H9 (cell line): ENCODE data around the gene EMC9. TPM values are rescaled to one million over a fixed set of nuclear protein-coding genes. Genes with fewer than 3 reads are reported as not detected.

Experiments used
- DNase-seq: peaks from one replicate; pipeline ENCODE4 v3.0.0-alpha.2; 2017
- H2AFZ ChIP-seq: one replicate; pipeline ENCODE4 v1.6.1; 2013; ENCODE audit warnings: mild to moderate bottlenecking, low read length, control low read depth, moderate library complexity
- H2AK5ac ChIP-seq: 2 replicates; pipeline ENCODE4 v1.6.1; 2013; ENCODE audit warnings: low read length, control low read depth, mixed read lengths; ENCODE audit not compliant: insufficient read length
- H2BK120ac ChIP-seq: one replicate; pipeline ENCODE4 v1.6.1; 2013; ENCODE audit warnings: low read depth, mild to moderate bottlenecking, low read length, control low read depth, inconsistent platforms; ENCODE audit not compliant: poor library complexity, severe bottlenecking
- H2BK12ac ChIP-seq: 2 replicates; pipeline ENCODE4 v1.6.1; 2013; ENCODE audit warnings: low read length, control low read depth, mixed read lengths, low read depth; ENCODE audit not compliant: insufficient read length
- H2BK15ac ChIP-seq: 2 replicates; pipeline ENCODE4 v1.6.1; 2013; ENCODE audit warnings: low read depth, low read length, control low read depth
- H2BK20ac ChIP-seq: one replicate; pipeline ENCODE4 v1.6.1; 2013; ENCODE audit warnings: low read depth, mild to moderate bottlenecking, low read length, control low read depth, inconsistent platforms; ENCODE audit not compliant: poor library complexity, severe bottlenecking
- H2BK5ac ChIP-seq: 2 replicates; pipeline ENCODE4 v1.6.1; 2013; ENCODE audit warnings: low read length, control low read depth, mixed read lengths; ENCODE audit not compliant: insufficient read length
- H3K14ac ChIP-seq: 2 replicates; pipeline ENCODE4 v1.6.1; 2013; ENCODE audit warnings: low read length, control low read depth; ENCODE audit not compliant: insufficient read depth
- H3K18ac ChIP-seq: 2 replicates; pipeline ENCODE4 v1.6.1; 2013; ENCODE audit warnings: low read depth, mild to moderate bottlenecking, mixed read lengths, low read length, control low read depth; ENCODE audit not compliant: insufficient read length
- H3K23ac ChIP-seq: 2 replicates; pipeline ENCODE4 v1.6.1; 2013; ENCODE audit warnings: low read length, control low read depth, mixed read lengths, low read depth; ENCODE audit not compliant: insufficient read length
- H3K23me2 ChIP-seq: 2 replicates; pipeline ENCODE4 v1.6.1; 2013; ENCODE audit warnings: low read depth, mild to moderate bottlenecking, mixed read lengths, low read length, control low read depth; ENCODE audit not compliant: insufficient read length, poor library complexity, severe bottlenecking
- H3K27ac ChIP-seq: 2 replicates; pipeline ENCODE4 v1.5.1; 2013; ENCODE audit warnings: low read length, control low read depth, mixed read lengths, low read depth; ENCODE audit not compliant: insufficient read length
- H3K27me3 ChIP-seq: 2 replicates; pipeline ENCODE4 v1.6.1; 2013; ENCODE audit warnings: low read length, control low read depth, inconsistent platforms; ENCODE audit not compliant: insufficient read depth
- H3K4ac ChIP-seq: 2 replicates; pipeline ENCODE4 v1.6.1; 2013; ENCODE audit warnings: low read depth, mild to moderate bottlenecking, control low read depth, inconsistent platforms, low read length, moderate library complexity
- H3K4me1 ChIP-seq: 2 replicates; pipeline ENCODE4 v1.6.1; 2013; ENCODE audit warnings: low read length, control low read depth, inconsistent platforms; ENCODE audit not compliant: insufficient read depth
- H3K4me2 ChIP-seq: 2 replicates; pipeline ENCODE4 v1.6.1; 2013; ENCODE audit warnings: low read length, control low read depth, mixed read lengths; ENCODE audit not compliant: insufficient read length, insufficient read depth
- H3K56ac ChIP-seq: 2 replicates; pipeline ENCODE4 v1.6.1; 2013; ENCODE audit warnings: low read depth, mild to moderate bottlenecking, mixed read lengths, low read length, control low read depth; ENCODE audit not compliant: insufficient read length
- H3K79me1 ChIP-seq: 2 replicates; pipeline ENCODE4 v1.6.1; 2013; ENCODE audit warnings: low read depth, mild to moderate bottlenecking, moderate library complexity, low read length, control low read depth, inconsistent platforms; ENCODE audit not compliant: insufficient read depth, poor library complexity, severe bottlenecking
- H3K79me2 ChIP-seq: 2 replicates; pipeline ENCODE4 v1.6.1; 2013; ENCODE audit warnings: low read length, control low read depth, inconsistent platforms; ENCODE audit not compliant: insufficient read depth
- H3K9ac ChIP-seq: 2 replicates; pipeline ENCODE4 v1.6.1; 2013; ENCODE audit warnings: low read length, control low read depth, mixed read lengths; ENCODE audit not compliant: insufficient read length; ENCODE audit errors: extremely low read depth
- H3K9me3 ChIP-seq: one replicate; pipeline ENCODE4 v1.6.1; 2013; ENCODE audit warnings: low read depth, low read length, inconsistent platforms; ENCODE audit not compliant: control insufficient read depth
- H3T11ph ChIP-seq: one replicate; pipeline ENCODE4 v1.6.1; 2013; ENCODE audit warnings: mild to moderate bottlenecking, low read length, control low read depth, inconsistent platforms
- H4K20me1 ChIP-seq: one replicate; pipeline ENCODE4 v1.6.1; 2013; ENCODE audit not compliant: control insufficient read depth, insufficient read length, insufficient read depth
- H4K5ac ChIP-seq: 2 replicates; pipeline ENCODE4 v1.6.1; 2013; ENCODE audit warnings: low read depth, mild to moderate bottlenecking, mixed read lengths, low read length, control low read depth; ENCODE audit not compliant: insufficient read length
- H4K8ac ChIP-seq: replicated peaks from 2 replicates; pipeline ENCODE4 v1.6.1; 2013; ENCODE audit warnings: low read length, control low read depth, mixed read lengths, low read depth; ENCODE audit not compliant: insufficient read length
- H4K91ac ChIP-seq: 2 replicates; pipeline ENCODE4 v1.6.1; 2013; ENCODE audit warnings: low read depth, mild to moderate bottlenecking, moderate library complexity, mixed read lengths, low read length, control low read depth; ENCODE audit not compliant: insufficient read length
- H3K27ac Mint-ChIP-seq, 3 experiments: 2 replicates in 2 of 3; 3 replicates in 1 of 3; pipeline ENCODE4 v1.8.0; 2020 to 2021; ENCODE audit warnings: mixed read lengths in 3 of 3, mild to moderate bottlenecking in 1 of 3, moderate library complexity in 1 of 3
- H3K27me3 Mint-ChIP-seq: 2 replicates; pipeline ENCODE4 v1.8.0; 2021; ENCODE audit warnings: low read depth, mild to moderate bottlenecking, moderate library complexity, mixed read lengths
- H3K36me3 Mint-ChIP-seq, 3 experiments: 2 replicates in 2 of 3; 3 replicates in 1 of 3; pipeline ENCODE4 v1.8.0; 2020 to 2021; ENCODE audit warnings: low read depth in 3 of 3, mixed read lengths in 3 of 3; ENCODE audit not compliant: insufficient read depth in 1 of 3
- H3K4me1 Mint-ChIP-seq, 2 experiments: 2 replicates each; pipeline ENCODE4 v1.8.0; 2020; ENCODE audit warnings: mixed read lengths in 2 of 2
- H3K4me3 Mint-ChIP-seq, 2 experiments: 2 replicates in 1 of 2; 3 replicates in 1 of 2; pipeline ENCODE4 v1.8.0; 2020 to 2021; ENCODE audit warnings: mild to moderate bottlenecking in 2 of 2, mixed read lengths in 2 of 2, moderate library complexity in 1 of 2
- H3K9me3 Mint-ChIP-seq, 2 experiments: 2 replicates in 1 of 2; 3 replicates in 1 of 2; pipeline ENCODE4 v1.8.0; 2020; ENCODE audit warnings: mild to moderate bottlenecking in 2 of 2, mixed read lengths in 2 of 2, moderate library complexity in 1 of 2
- WGBS: extraction: QIAGEN DNeasy Blood & Tissue Kit; methylation state at CpG from one replicate; pipeline ENCODE4 v1.1.7; 2013; ENCODE audit warnings: missing lambda C conversion rate, low lambda C conversion rate, mixed read lengths; ENCODE audit not compliant: insufficient read length; ENCODE audit errors: extremely low coverage; 5-methylcytosine and 5-hydroxymethylcytosine counted together
- total RNA-seq: library from RNA; stranded (reverse); gene quantifications from 2 replicates; pipeline ENCODE4 v1.2.1, GENCODE V29; 2021
- TF ChIP-seq, protein P1 (sequence below): fragments of 200-600 bp; sonication (generic); conservative IDR thresholded peaks from 3 replicates; pipeline ENCODE4 v1.8.0; 2021; ENCODE audit warnings: antibody characterized with exemption, mild to moderate bottlenecking

The EMC9 gene
- total RNA-seq, 1 experiment from 2014 or later: 52.9 TPM

DNA sequence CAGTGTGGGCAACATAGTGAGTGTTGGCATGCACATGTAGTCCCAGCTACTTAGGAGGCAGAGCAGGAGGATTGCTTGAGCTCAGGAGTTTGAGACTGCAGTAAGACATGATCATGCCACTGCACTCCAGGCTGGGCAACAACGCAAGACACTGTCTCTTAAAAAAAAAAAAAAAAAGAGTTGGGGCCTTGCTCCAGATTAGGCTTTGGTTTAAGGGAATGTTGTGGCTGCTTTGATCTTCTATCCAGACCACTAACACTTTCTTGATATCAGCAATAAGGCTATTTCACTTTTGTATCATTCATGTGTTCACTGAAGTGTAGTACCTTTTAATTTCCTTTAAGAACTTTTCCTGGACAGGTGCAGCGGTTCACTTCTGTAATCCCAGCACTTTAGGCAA lies 13.7 kb downstream of the EMC9 start:
- H4K8ac ChIP-seq: no peak overlapping the region
- H2BK12ac ChIP-seq: no peak overlapping the region
- no peak overlapping the region for H4K5ac ChIP-seq
- no peak for DNase-seq
- H3K79me2 ChIP-seq: no peaks in the 10 kb centered on the region
- H2BK15ac ChIP-seq: no peak overlapping the region
- no peak overlapping the region for H2AK5ac ChIP-seq
- H2BK5ac ChIP-seq: no peak overlapping the region
- H4K20me1 ChIP-seq: no peaks in the 10 kb centered on the region
- no peak overlapping the region for H3K4me2 ChIP-seq
- no peak overlapping the region for H4K91ac ChIP-seq
- H2BK120ac ChIP-seq: no peak overlapping the region
- no peaks in the 10 kb centered on the region for H3K27me3 ChIP-seq
- H3K4ac ChIP-seq: no peak overlapping the region
- H2AFZ ChIP-seq: no peak overlapping the region
- H3K4me1 Mint-ChIP-seq: no peaks in the 10 kb centered on the region
- H3K27me3 Mint-ChIP-seq: no peaks in the 10 kb centered on the region
- no peak overlapping the region for H3K4me3 Mint-ChIP-seq
- no peaks in the 10 kb centered on the region for H3K9me3 ChIP-seq
- H3K14ac ChIP-seq: no peak overlapping the region
- H3K9ac ChIP-seq: no peak overlapping the region
- no CpG with 5 or more reads among the region's 2 CpGs for WGBS
- H2BK20ac ChIP-seq: no peak overlapping the region
- H3K27ac ChIP-seq: no peak overlapping the region
- TF ChIP-seq, protein P1, sequence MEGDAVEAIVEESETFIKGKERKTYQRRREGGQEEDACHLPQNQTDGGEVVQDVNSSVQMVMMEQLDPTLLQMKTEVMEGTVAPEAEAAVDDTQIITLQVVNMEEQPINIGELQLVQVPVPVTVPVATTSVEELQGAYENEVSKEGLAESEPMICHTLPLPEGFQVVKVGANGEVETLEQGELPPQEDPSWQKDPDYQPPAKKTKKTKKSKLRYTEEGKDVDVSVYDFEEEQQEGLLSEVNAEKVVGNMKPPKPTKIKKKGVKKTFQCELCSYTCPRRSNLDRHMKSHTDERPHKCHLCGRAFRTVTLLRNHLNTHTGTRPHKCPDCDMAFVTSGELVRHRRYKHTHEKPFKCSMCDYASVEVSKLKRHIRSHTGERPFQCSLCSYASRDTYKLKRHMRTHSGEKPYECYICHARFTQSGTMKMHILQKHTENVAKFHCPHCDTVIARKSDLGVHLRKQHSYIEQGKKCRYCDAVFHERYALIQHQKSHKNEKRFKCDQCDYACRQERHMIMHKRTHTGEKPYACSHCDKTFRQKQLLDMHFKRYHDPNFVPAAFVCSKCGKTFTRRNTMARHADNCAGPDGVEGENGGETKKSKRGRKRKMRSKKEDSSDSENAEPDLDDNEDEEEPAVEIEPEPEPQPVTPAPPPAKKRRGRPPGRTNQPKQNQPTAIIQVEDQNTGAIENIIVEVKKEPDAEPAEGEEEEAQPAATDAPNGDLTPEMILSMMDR: no peak
- H3T11ph ChIP-seq: no peak overlapping the region
- H3K9me3 Mint-ChIP-seq: no peaks in the 10 kb centered on the region
- no peak overlapping the region for H3K56ac ChIP-seq
- no peak overlapping the region for H3K18ac ChIP-seq
- no peaks in the 10 kb centered on the region for H3K23me2 ChIP-seq
- H3K79me1 ChIP-seq: no peaks in the 10 kb centered on the region
- peaks cover 2 to 17% (median 15%) of the 10 kb centered on the region in 3 experiments; a peak in 6 of 7 replicates for H3K36me3 Mint-ChIP-seq
- no peak overlapping the region for H3K27ac Mint-ChIP-seq
- H3K23ac ChIP-seq: no peak overlapping the region
- no peaks in the 10 kb centered on the region for H3K4me1 ChIP-seq
